Cardiac fibroblast (primary cell): ENCODE measurements around the gene C7orf25.

Experiments used
- DNase-seq, 2 donors: peaks; one replicate each; pipeline versions ENCODE4 v3.0.0 to v3.0.0-alpha.2; 2010; ENCODE audit warnings: low read depth in 2 of 2
- H3K4me3 ChIP-seq, 2 donors: replicated peaks in 1 of 2; 1 replicate in 1 of 2; 2 replicates in 1 of 2; pipeline ENCODE4 v1.5.1; 2011; ENCODE audit warnings: low read depth in 2 of 2, low read length in 2 of 2, mild to moderate bottlenecking in 2 of 2, moderate library complexity in 1 of 2
- TF ChIP-seq, protein P1 (sequence below): IDR thresholded peaks from one replicate; pipeline ENCODE4 v1.5.1; 2011; ENCODE audit warnings: low read depth, mild to moderate bottlenecking, low read length, inconsistent platforms

The C7orf25 gene

DNA sequence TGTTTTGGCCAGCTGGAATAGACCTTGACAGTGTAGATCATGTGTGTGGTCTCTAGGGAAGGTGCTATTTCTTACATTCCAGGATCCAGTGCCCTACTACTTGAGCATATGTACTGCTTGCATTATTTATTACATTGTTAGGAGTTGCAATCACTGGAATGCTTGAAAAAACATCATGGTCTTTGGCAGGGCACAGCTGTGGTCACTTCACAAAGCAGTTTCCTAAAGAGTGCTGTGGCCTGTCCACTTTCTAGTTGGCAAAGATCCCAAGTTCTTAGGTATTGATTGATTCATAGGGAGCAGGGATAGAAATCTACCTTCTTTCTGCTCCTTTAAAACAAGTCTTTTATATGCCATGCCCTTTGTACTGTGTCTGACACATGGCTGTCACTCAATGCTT lies 4.6 kb downstream of the C7orf25 start:
- peak; percentile 20 to 44 for DNase-seq
- TF ChIP-seq, protein P1, sequence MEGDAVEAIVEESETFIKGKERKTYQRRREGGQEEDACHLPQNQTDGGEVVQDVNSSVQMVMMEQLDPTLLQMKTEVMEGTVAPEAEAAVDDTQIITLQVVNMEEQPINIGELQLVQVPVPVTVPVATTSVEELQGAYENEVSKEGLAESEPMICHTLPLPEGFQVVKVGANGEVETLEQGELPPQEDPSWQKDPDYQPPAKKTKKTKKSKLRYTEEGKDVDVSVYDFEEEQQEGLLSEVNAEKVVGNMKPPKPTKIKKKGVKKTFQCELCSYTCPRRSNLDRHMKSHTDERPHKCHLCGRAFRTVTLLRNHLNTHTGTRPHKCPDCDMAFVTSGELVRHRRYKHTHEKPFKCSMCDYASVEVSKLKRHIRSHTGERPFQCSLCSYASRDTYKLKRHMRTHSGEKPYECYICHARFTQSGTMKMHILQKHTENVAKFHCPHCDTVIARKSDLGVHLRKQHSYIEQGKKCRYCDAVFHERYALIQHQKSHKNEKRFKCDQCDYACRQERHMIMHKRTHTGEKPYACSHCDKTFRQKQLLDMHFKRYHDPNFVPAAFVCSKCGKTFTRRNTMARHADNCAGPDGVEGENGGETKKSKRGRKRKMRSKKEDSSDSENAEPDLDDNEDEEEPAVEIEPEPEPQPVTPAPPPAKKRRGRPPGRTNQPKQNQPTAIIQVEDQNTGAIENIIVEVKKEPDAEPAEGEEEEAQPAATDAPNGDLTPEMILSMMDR, result no peak
- H3K4me3 ChIP-seq, result no peak overlapping the region

DNA sequence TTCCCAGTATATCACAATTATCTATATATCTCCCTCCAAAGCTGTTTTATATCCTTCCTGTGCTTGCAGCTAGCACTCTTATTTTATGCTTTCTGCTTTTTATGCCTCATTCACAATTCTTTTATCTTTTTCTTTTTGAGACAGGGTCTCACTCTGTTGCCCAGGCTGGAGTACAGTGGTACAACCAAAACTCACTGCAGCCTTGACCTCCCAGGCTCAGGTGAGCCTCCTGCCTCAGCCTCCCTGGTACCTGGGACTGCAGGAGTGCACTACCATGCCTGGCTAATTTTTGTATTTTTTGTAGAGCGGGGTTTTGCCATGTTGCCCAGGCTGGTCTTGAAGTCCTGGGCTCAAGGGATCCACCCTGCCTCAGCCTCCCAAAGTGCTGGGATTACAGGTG lies 5.7 kb downstream of the C7orf25 start:
- DNase-seq, result no peak
- TF ChIP-seq, protein P1, result no peak

DNA sequence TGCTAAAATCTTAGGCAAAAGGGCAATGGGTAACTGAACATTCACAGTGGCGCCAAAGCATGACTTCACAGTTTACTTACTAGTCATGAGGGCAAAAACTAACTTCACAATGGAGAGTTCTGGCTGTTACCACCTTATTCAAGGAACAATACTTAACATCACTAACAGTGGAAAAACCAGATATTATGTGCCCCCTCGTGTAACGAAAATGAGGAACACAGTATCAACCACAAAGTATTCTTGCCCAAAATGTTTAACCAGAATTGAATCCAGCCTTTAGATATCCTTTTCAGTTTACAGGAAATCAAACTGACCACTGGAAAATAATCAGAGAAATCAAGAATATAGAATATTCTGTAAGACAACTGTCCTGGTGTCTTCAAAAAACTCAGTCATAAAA lies 9.5 kb downstream of the C7orf25 start:
- no peak for DNase-seq
- TF ChIP-seq, protein P1, result no peak

More for the DNA sequence above, 5.7 kb downstream of the C7orf25 start:
- H3K4me3 ChIP-seq, result no peak overlapping the region

DNA sequence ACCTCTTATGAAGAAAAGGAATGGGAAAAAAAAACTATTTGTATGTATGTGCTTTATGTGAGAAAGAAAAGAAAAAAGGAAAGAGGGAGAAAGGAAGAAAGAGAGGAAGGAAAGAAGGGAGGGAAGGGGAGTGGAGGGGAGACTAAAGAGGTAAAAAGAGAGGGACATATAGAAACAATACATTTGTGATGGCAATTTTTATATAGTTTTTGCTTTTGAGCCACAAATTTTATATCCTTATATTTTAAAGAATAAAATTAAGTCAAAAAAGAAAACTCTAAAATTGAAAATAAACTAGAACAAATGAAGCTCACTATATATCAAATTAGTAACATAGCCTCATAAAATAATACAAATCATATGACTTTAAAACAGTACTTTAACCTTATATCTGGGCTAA lies 11.0 kb downstream of the C7orf25 start:
- TF ChIP-seq, protein P1, result no peak
- no peak overlapping the region for H3K4me3 ChIP-seq
- no peak for DNase-seq

More for the DNA sequence above, 9.5 kb downstream of the C7orf25 start:
- no peak overlapping the region for H3K4me3 ChIP-seq

DNA sequence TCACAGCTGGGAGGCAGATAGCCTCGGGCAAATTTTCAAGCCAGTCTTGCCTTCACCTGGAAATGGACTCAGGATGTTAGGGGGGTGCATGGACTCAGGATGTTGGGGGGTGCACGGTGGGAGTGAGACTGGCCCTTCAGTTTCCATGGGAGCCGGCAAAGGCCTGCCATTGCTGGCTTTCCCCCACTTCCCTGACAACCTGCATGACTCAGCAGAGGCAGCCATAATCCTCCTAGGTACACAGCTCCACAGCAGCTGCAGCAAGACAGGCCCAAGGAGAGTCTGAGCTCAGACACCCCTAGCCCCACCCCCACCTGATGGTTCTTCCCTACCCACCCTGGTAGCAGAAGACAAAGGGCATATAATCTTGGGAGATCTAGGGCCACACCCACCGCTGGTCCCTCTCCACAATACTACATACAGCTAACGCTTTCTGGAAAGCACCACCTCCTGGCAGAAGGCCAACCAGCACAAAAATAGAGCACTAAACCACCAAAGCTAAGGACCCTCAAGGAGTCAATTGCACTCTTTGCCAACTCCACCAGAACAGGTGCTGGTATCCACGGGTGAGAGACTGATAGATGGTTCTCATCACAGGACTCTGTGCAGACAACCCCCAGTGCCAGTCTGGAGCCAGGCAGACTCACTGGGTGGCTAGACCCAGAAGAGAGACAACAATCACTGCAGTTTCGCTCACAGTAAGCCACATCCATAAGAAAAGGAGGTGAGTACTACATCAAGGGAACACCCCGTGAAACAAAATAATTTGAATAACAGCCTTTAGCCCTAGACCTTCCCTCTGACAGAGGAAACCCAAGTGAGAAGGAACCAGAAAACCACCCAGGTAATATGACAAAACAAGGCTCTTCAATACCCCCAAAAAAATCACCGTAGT lies 18.3 kb downstream of the C7orf25 start:
- TF ChIP-seq, protein P1, result no peak
- H3K4me3 ChIP-seq, result no peak overlapping the region
- DNase-seq, result no peak

DNA sequence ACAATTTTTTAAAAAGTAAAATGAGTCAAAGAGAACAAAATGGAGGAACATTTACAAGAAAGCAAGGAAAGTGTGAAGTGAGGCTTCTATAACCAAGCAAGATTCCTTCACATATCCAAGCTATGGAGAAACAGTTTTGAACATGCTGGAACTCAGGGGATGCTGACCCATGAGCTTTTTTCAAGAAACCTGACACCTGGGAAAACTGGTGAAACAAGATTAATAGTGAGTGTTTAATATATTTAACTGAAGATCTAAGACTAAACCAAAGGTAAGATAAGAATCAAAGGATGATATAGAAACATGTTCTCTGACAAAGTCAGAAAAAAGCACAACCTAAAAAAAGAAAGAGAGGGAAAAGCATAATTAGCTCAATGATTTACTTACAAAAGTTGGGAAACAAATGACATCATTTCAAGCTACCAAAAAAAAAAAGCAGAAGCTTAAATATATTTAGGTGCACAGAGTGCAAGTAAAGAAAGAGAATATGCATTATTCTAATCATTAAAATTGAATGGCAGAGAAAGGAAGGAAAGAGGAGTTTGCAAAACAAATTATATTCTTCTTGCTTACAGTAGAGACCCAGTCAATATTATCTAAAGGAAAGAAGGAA lies 24.9 kb downstream of the C7orf25 start:
- TF ChIP-seq, protein P1, result no peak
- DNase-seq, result no peak
- H3K4me3 ChIP-seq, result no peak overlapping the region
